ENCODE results near the gene HSPA9.
"Not testable (repeated sequence)": the region's sequence is repeated elsewhere in the genome, so short reads cannot be mapped to it uniquely, and the experiment has no call there.

HSPA9 gene

GRCh38 chr5:138533973-138534941 is 40.9 kb downstream of the HSPA9 start:
- H3K27me3 Mint-ChIP-seq = no peaks in the 10 kb centered on the region
- peaks cover 24% of the 10 kb centered on the region for H3K36me3 Mint-ChIP-seq
- H3K4me3 Mint-ChIP-seq = no peak overlapping the region
- H3K9me3 Mint-ChIP-seq = no peaks in the 10 kb centered on the region
- ATAC-seq = no peak
- peaks cover 61% of the 10 kb centered on the region for H3K4me1 Mint-ChIP-seq
- no peak overlapping the region for H3K27ac Mint-ChIP-seq

- H3K4me1 Mint-ChIP-seq = peaks cover 65% of the 10 kb centered on the region
- no peaks in the 10 kb centered on the region for H3K9me3 Mint-ChIP-seq
- H3K27ac Mint-ChIP-seq = peak overlapping the region; percentile 37
- ATAC-seq = no peak
- H3K4me3 Mint-ChIP-seq = no peak overlapping the region
- no peaks in the 10 kb centered on the region for H3K27me3 Mint-ChIP-seq
- H3K36me3 Mint-ChIP-seq = peaks cover 27% of the 10 kb centered on the region
Observed at GRCh38 chr5:138529812-138530211, 45.4 kb downstream of the HSPA9 start.

GRCh38 chr5:138528744-138529469 is 46.3 kb downstream of the HSPA9 start:
- ATAC-seq = no peak
- Mint-ChIP-seq H3K36me3 (peaks cover 27% of the 10 kb centered on the region), H3K27me3 (no peaks in the 10 kb centered on the region), H3K4me1 (peaks cover 57% of the 10 kb centered on the region), H3K27ac (no peak overlapping the region), H3K9me3 (no peaks in the 10 kb centered on the region), H3K4me3 (no peak overlapping the region)

- H3K4me3 Mint-ChIP-seq = no peak overlapping the region
- H3K27me3 Mint-ChIP-seq = no peaks in the 10 kb centered on the region
- H3K9me3 Mint-ChIP-seq = no peaks in the 10 kb centered on the region
- no peak for ATAC-seq
- H3K4me1 Mint-ChIP-seq = peaks cover 57% of the 10 kb centered on the region
- peaks cover 32% of the 10 kb centered on the region for H3K36me3 Mint-ChIP-seq
- H3K27ac Mint-ChIP-seq = no peak overlapping the region
Observed at GRCh38 chr5:138528208-138528607, 47.0 kb downstream of the HSPA9 start.

GRCh38 chr5:138527170-138527569 is 48.0 kb downstream of the HSPA9 start:
- no peaks in the 10 kb centered on the region for H3K27me3 Mint-ChIP-seq
- no peak overlapping the region for H3K27ac Mint-ChIP-seq
- no peak for ATAC-seq
- no peaks in the 10 kb centered on the region for H3K9me3 Mint-ChIP-seq
- peaks cover 58% of the 10 kb centered on the region for H3K4me1 Mint-ChIP-seq
- H3K36me3 Mint-ChIP-seq = peaks cover 40% of the 10 kb centered on the region
- no peak overlapping the region for H3K4me3 Mint-ChIP-seq

GRCh38 chr5:138523406-138523805 is 51.8 kb downstream of the HSPA9 start:
- Mint-ChIP-seq H3K27me3 (no peaks in the 10 kb centered on the region), H3K4me3 (no peak overlapping the region), H3K36me3 (peaks cover 38% of the 10 kb centered on the region), H3K27ac (no peak overlapping the region), H3K4me1 (peaks cover 42% of the 10 kb centered on the region), H3K9me3 (no peaks in the 10 kb centered on the region)
- ATAC-seq = no peak

GRCh38 chr5:138520971-138521370 is 54.2 kb downstream of the HSPA9 start:
- Mint-ChIP-seq H3K4me1 (peaks cover 31% of the 10 kb centered on the region), H3K36me3 (peaks cover 47% of the 10 kb centered on the region), H3K9me3 (no peaks in the 10 kb centered on the region), H3K27ac (no peak overlapping the region), H3K4me3 (no peak overlapping the region), H3K27me3 (no peaks in the 10 kb centered on the region)
- no peak for ATAC-seq

- H3K27ac Mint-ChIP-seq = no peak overlapping the region
- H3K27me3 Mint-ChIP-seq = no peaks in the 10 kb centered on the region
- peaks cover 18% of the 10 kb centered on the region for H3K4me1 Mint-ChIP-seq
- ATAC-seq = no peak
- no peak overlapping the region for H3K4me3 Mint-ChIP-seq
- no peaks in the 10 kb centered on the region for H3K9me3 Mint-ChIP-seq
- H3K36me3 Mint-ChIP-seq = peaks cover 46% of the 10 kb centered on the region
Observed at GRCh38 chr5:138517437-138517836, 57.8 kb downstream of the HSPA9 start.

- Mint-ChIP-seq H3K36me3 (peaks cover 52% of the 10 kb centered on the region), H3K4me3 (no peak overlapping the region), H3K27ac (no peak overlapping the region)
Observed at GRCh38 chr5:138515556-138516245, 59.5 kb downstream of the HSPA9 start.

GRCh38 chr5:138514021-138514420 is 61.2 kb downstream of the HSPA9 start:
- no peak for ATAC-seq
- Mint-ChIP-seq H3K4me1 (peaks cover 5% of the 10 kb centered on the region), H3K4me3 (no peak overlapping the region), H3K27ac (no peak overlapping the region), H3K36me3 (peaks cover 55% of the 10 kb centered on the region), H3K27me3 (no peaks in the 10 kb centered on the region), H3K9me3 (no peaks in the 10 kb centered on the region)

More at GRCh38 chr5:138515556-138516245, 59.5 kb downstream of the HSPA9 start:
- no peaks in the 10 kb centered on the region for H3K9me3 Mint-ChIP-seq
- ATAC-seq = no peak
- H3K27me3 Mint-ChIP-seq = no peaks in the 10 kb centered on the region
- peaks cover 12% of the 10 kb centered on the region for H3K4me1 Mint-ChIP-seq

- no peaks in the 10 kb centered on the region for H3K4me1 Mint-ChIP-seq
- ATAC-seq = no peak
- no peaks in the 10 kb centered on the region for H3K9me3 Mint-ChIP-seq
- peaks cover 49% of the 10 kb centered on the region for H3K36me3 Mint-ChIP-seq
- H3K27ac Mint-ChIP-seq = no peak overlapping the region
- no peak overlapping the region for H3K4me3 Mint-ChIP-seq
- H3K27me3 Mint-ChIP-seq = no peaks in the 10 kb centered on the region
Observed at GRCh38 chr5:138508958-138509357, 66.2 kb downstream of the HSPA9 start.

- H3K9me3 Mint-ChIP-seq, H3K27me3 Mint-ChIP-seq, H3K4me1 Mint-ChIP-seq, H3K27ac Mint-ChIP-seq, H3K4me3 Mint-ChIP-seq, ATAC-seq: not testable (repeated sequence)
- H3K36me3 Mint-ChIP-seq = peaks cover 42% of the 10 kb centered on the region
Observed at GRCh38 chr5:138507485-138507884, 67.7 kb downstream of the HSPA9 start.

- H3K4me1 Mint-ChIP-seq = no peaks in the 10 kb centered on the region
- H3K9me3 Mint-ChIP-seq = no peaks in the 10 kb centered on the region
- peaks cover 40% of the 10 kb centered on the region for H3K36me3 Mint-ChIP-seq
- no peaks in the 10 kb centered on the region for H3K27me3 Mint-ChIP-seq
- ATAC-seq = no peak
- no peak overlapping the region for H3K4me3 Mint-ChIP-seq
- no peak overlapping the region for H3K27ac Mint-ChIP-seq
Observed at GRCh38 chr5:138506370-138507306, 68.6 kb downstream of the HSPA9 start.

GRCh38 chr5:138504799-138505198 is 70.4 kb downstream of the HSPA9 start:
- H3K27ac Mint-ChIP-seq = no peak overlapping the region
- H3K9me3 Mint-ChIP-seq = no peaks in the 10 kb centered on the region
- ATAC-seq = no peak
- H3K36me3 Mint-ChIP-seq = peaks cover 24% of the 10 kb centered on the region
- no peak overlapping the region for H3K4me3 Mint-ChIP-seq
- H3K4me1 Mint-ChIP-seq = no peaks in the 10 kb centered on the region
- no peaks in the 10 kb centered on the region for H3K27me3 Mint-ChIP-seq
